Body of pancreas (tissue), 4 donors: ENCODE measurements around the gene RDH5. TPM values are rescaled to one million over a fixed set of nuclear protein-coding genes. Genes with fewer than 3 reads are reported as not detected.
A peak's percentile ranks its signal among the peaks of the same experiment; 100 is the strongest.

Source experiments
- ATAC-seq: fragments of 150-250 bp; one replicate; pipeline ENCODE4 v1.9.1; 2016
- DNase-seq, 4 donors: peaks; one replicate each; pipeline ENCODE4 v3.0.0-alpha.2; 2019
- H3K27ac ChIP-seq, 4 donors: fragments of 200-600 bp; sonication (generic); 1 replicate in 3 of 4; 2 replicates in 1 of 4; pipeline versions ENCODE4 v1.5.1 to v1.6.1; 2016 to 2019; ENCODE audit warnings: mild to moderate bottlenecking in 1 of 4, mixed read lengths in 1 of 4, moderate library complexity in 1 of 4
- H3K27me3 ChIP-seq, 2 donors: fragments of 200-600 bp; sonication (generic); one replicate each; pipeline ENCODE4 v1.6.0; 2016; ENCODE audit warnings: mild to moderate bottlenecking in 1 of 2
- H3K36me3 ChIP-seq, 2 donors: fragments of 200-600 bp; sonication (generic); replicated peaks in 1 of 2; 2 replicates each; pipeline ENCODE4 v1.5.1; 2016; ENCODE audit warnings: low read depth in 2 of 2; ENCODE audit not compliant: insufficient read depth in 1 of 2
- H3K4me1 ChIP-seq: fragments of 200-600 bp; sonication (generic); one replicate; pipeline ENCODE4 v1.6.0; 2016
- H3K4me3 ChIP-seq, 2 donors: fragments of 200-600 bp; sonication (generic); 1 replicate in 1 of 2; 2 replicates in 1 of 2; pipeline ENCODE4 v1.5.1; 2016 to 2019
- H3K9me3 ChIP-seq, 3 donors: fragments of 200-600 bp; sonication (generic); 1 replicate in 2 of 3; 2 replicates in 1 of 3; pipeline ENCODE4 v1.5.1; 2016
- POLR2A ChIP-seq, 3 donors: fragments of 450-650 bp; IDR thresholded peaks; one replicate each; pipeline ENCODE4 v1.6.1; 2016; ENCODE audit warnings: antibody characterized with exemption in 3 of 3, mild to moderate bottlenecking in 2 of 3
- WGBS, 2 donors: methylation state at CpG; one replicate each; pipeline ENCODE4 v1.1.5; 2017; 5-methylcytosine and 5-hydroxymethylcytosine counted together
- intact Hi-C: fragments of 100-400 bp; cut with DNase I; formaldehyde crosslinking; loops from one replicate; pipeline ENCODE4 v1.15.1; 2023
- total RNA-seq, 2 donors: library from RNA; depleted of rRNA; stranded (reverse); fragments of >200 nt; gene quantifications; one replicate each; pipeline ENCODE4 v1.1.0, GENCODE V29; 2016
- TF ChIP-seq, protein P1 (sequence below), 7 experiments: fragments of 450-650 bp in 4 of 7; fragments of 200-600 bp in 3 of 7; sonication (generic) in 3 of 7; IDR thresholded peaks; one replicate each; pipeline ENCODE4 v1.5.1; 2016 to 2019; ENCODE audit warnings: antibody characterized with exemption in 7 of 7

Gene RDH5
- total RNA-seq, 2 donors from 2014 or later, result 4.2 to 20.4 TPM

DNA sequence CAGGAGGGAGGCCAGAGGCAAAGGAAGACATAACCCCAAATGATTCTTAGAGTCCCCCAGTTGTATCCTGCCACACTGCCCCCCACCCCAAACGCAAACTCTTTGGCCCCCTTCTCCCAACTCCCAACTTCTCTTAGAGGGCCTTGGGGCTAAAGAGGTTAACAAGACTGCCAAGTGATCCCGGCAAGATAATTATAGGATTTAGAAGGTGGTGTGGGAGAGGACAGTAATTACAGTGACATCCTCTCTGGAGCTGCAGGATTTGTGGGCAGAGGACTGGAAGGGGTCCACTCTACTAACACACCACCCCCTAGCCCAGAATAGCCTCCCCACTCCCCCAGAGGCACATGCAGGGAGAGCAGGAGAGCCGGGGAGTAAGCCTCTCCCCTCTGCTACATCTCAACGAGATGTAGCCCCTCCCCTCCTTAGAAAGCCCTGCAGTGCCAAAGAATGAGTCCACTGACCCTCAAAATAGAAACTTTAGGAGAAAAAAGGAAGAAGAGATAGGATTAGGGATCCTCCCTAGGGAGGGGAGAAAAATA, 17.5 kb downstream of the RDH5 start:
- 16 to 18% methylated on average over 4 of the region's 4 CpGs for WGBS, 2 donors
- intact Hi-C loops, result no loop called here
- H3K27ac ChIP-seq, result peak overlapping the region; percentile 23 to 80 (median 68)
- no peaks in the 10 kb centered on the region for H3K36me3 ChIP-seq
- TF ChIP-seq POLR2A (IDR thresholded peaks at IDR 0.05), result no peak
- TF ChIP-seq, protein P1, sequence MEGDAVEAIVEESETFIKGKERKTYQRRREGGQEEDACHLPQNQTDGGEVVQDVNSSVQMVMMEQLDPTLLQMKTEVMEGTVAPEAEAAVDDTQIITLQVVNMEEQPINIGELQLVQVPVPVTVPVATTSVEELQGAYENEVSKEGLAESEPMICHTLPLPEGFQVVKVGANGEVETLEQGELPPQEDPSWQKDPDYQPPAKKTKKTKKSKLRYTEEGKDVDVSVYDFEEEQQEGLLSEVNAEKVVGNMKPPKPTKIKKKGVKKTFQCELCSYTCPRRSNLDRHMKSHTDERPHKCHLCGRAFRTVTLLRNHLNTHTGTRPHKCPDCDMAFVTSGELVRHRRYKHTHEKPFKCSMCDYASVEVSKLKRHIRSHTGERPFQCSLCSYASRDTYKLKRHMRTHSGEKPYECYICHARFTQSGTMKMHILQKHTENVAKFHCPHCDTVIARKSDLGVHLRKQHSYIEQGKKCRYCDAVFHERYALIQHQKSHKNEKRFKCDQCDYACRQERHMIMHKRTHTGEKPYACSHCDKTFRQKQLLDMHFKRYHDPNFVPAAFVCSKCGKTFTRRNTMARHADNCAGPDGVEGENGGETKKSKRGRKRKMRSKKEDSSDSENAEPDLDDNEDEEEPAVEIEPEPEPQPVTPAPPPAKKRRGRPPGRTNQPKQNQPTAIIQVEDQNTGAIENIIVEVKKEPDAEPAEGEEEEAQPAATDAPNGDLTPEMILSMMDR (IDR thresholded peaks at IDR 0.05), result no peak
- no peaks in the 10 kb centered on the region for H3K27me3 ChIP-seq
- no peak overlapping the region for H3K4me3 ChIP-seq
- no peaks in the 10 kb centered on the region for H3K9me3 ChIP-seq
- DNase-seq, result no peak
- H3K4me1 ChIP-seq, result peaks cover 19% of the 10 kb centered on the region
- no peak for ATAC-seq

DNA sequence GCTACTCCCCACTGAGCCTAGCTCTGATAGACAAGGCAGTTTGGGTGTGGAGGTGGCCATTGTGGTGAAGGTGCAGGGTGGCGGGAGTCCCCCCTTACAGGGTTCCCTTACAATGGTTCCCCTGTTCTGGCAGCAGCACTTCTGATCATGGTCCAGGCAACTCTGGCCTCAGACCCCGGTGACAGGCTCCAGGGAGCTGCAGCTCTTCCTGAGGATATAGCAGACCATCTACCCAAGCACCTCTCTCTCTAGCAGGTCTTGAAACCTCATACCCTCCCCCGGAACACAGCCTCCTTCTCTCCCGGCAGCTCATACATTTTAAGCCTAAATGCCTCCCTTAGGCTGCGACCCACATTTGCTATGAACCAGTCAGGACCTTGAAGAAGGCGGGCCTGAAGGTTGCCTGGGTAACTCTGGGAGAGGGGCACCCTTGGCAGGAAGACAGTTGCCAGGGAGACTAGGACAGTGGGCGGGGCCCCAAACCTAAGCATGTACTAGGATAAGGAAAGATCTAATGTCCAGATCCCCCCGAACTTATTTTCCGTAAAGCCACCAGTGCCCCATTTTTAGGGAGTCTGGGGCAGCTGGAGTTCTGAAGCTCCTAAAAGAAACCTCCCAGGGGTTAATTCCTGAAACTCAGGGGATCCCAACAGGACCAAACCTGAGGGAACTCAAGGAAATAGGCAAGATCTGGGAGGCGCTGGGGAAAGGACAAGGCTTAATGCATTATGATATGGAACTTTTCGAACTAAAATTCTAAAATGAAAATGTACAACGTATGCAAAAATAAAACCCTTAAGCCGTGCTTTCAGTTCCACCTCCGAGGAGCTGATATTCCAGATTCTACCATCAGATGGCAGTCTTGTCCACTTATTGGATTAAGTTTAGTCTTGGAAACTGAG, 18.2 kb downstream of the RDH5 start:
- DNase-seq (peak; percentile 79 to 85 (median 82)), ATAC-seq (peak; percentile 62)
- Histone ChIP-seq H3K4me1 (peaks cover 20% of the 10 kb centered on the region), H3K36me3 (no peaks in the 10 kb centered on the region), H3K9me3 (no peaks in the 10 kb centered on the region), H3K27me3 (no peaks in the 10 kb centered on the region), H3K4me3 (peak overlapping the region in 1 of 2 donors; percentile 17), H3K27ac (peak overlapping the region; percentile 23 to 80 (median 68))
- intact Hi-C loops, result no loop called here
- TF ChIP-seq POLR2A (IDR thresholded peaks at IDR 0.05), result peak in 1 of 3 donors; percentile 14
- TF ChIP-seq, protein P1 (IDR thresholded peaks at IDR 0.05), result peak; percentile 59 to 97 (median 91)
- WGBS, 2 donors, result 3 to 6% methylated on average over 13 to 14 of the region's 14 CpGs

DNA sequence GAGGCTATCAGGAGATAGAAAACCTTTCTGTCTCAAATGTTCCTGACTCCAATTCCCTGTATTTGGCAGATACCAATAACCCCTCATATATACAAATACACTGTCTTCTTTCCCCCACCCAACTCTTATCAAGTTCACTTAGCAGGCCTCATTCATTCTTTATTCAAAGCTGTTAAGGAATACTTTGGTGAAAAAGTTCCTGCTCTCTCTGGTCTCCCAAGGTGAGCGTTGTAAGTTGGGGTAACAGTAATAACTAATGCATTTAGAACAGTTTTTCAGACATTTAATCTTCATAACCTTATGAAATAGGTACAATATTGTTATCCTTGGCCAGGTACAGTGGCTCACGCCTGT, 18.8 kb downstream of the RDH5 start:
- no peak overlapping the region for H3K4me3 ChIP-seq

DNA sequence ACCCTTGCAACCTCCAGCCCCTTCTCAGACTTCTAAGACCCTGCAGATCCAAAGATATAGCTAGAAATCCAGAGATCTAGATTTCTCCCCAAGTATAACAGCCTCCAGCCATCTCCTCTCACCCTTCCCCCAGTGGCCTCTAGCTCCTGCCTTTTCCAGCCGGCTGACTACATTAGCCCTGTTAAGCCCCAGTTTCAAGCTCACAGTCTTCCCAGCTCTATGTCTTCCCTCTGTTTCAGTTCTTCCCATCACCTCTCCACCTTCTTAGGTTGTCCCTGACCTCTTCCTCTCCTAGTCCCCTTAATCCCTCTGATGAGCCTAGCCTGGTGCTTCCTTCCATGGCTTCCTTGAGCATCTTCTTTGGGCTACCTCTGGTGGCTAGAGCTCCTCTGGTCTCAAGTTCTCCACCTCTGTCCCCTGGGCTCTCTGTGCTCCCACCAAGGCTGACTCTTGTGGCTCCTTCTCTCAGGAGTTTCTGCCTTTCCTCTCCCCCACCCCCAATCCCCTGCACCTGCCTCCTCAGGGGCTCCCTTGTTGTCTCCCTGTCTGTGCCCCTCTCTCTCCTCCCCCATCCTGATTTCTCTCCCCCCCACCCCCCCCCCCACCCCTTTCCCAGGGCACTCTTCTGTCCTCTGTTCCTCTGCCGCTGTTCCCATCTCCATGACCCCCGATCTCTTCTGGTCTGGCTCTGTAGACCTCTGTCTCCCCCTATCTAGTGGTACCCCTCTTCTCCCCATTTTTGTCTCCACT, 21.9 kb downstream of the RDH5 start:
- H3K36me3 ChIP-seq, result no peaks in the 10 kb centered on the region
- intact Hi-C loops, result loop anchor here (10.0 kb wide), 3 partner anchors 83 to 293 kb away; partner anchors contain the start of gene DNAJC14
- H3K4me3 ChIP-seq, result no peak overlapping the region
- H3K27ac ChIP-seq, result no peak overlapping the region
- no peak for TF ChIP-seq POLR2A (IDR thresholded peaks at IDR 0.05)
- TF ChIP-seq, protein P1 (IDR thresholded peaks at IDR 0.05), result no peak
- no peaks in the 10 kb centered on the region for H3K27me3 ChIP-seq
- ATAC-seq (no peak), DNase-seq (no peak)
- H3K9me3 ChIP-seq, result no peaks in the 10 kb centered on the region
- H3K4me1 ChIP-seq, result peaks cover 39% of the 10 kb centered on the region
- whole genome bisulfite sequencing, 2 donors, result 30 to 39% methylated on average over 3 of the region's 3 CpGs

More for the DNA sequence above, 18.8 kb downstream of the RDH5 start:
- WGBS, 2 donors, result 65 to 71% methylated on average over 2 of the region's 2 CpGs
- no peaks in the 10 kb centered on the region for H3K36me3 ChIP-seq
- peak overlapping the region in 1 of 4 donors; percentile 65 for H3K27ac ChIP-seq
- H3K27me3 ChIP-seq, result no peaks in the 10 kb centered on the region
- H3K9me3 ChIP-seq, result no peaks in the 10 kb centered on the region
- H3K4me1 ChIP-seq, result peaks cover 26% of the 10 kb centered on the region
- intact Hi-C loops, result no loop called here
- DNase-seq (no peak), ATAC-seq (no peak)
- TF ChIP-seq POLR2A (IDR thresholded peaks at IDR 0.05), result no peak
- TF ChIP-seq, protein P1 (IDR thresholded peaks at IDR 0.05), result no peak
